ENCODE data around the gene RUSC1. TPM values are rescaled to one million over a fixed set of nuclear protein-coding genes. Genes with fewer than 3 reads are reported as not detected.

Gene RUSC1
- total RNA-seq, 4 donors from 2014 or later, result 7.4 to 11.5 (median 9.4) TPM

- ATAC-seq, result no peak
- Histone ChIP-seq H3K4me3 (no peak overlapping the region), H3K36me3 (no peaks in the 10 kb centered on the region), H3K9me3 (no peaks in the 10 kb centered on the region), H3K27me3 (peaks cover 17 to 25% (median 24%) of the 10 kb centered on the region in 3 donors), H3K27ac (no peak overlapping the region), H3K4me1 (no peaks in the 10 kb centered on the region)
- TF ChIP-seq POLR2A (IDR thresholded peaks at IDR 0.05) (no peak), CTCF (IDR thresholded peaks at IDR 0.05 in 4 of 5, conservative IDR thresholded peaks at IDR 0.05 in 1 of 5) (no peak)
- no peak for DNase-seq
- intact Hi-C loops (cut with DNase I; ENCODE audit: low total_unique reads), result no loop called here
- in situ Hi-C loops (cut with MboI; ENCODE audit: low sequenced_read_pairs in 4 of 4), result no loop called here
These were observed 24.8 kb upstream of the RUSC1 start for GRCh38 chr1:155295942-155296267.

- H3K27me3 ChIP-seq, result peaks cover 17 to 25% (median 24%) of the 10 kb centered on the region in 3 donors
- in situ Hi-C loops (cut with MboI; ENCODE audit: low sequenced_read_pairs in 4 of 4), result no loop called here
These were observed 24.0 kb upstream of the RUSC1 start for GRCh38 chr1:155296661-155297060.

DNA sequence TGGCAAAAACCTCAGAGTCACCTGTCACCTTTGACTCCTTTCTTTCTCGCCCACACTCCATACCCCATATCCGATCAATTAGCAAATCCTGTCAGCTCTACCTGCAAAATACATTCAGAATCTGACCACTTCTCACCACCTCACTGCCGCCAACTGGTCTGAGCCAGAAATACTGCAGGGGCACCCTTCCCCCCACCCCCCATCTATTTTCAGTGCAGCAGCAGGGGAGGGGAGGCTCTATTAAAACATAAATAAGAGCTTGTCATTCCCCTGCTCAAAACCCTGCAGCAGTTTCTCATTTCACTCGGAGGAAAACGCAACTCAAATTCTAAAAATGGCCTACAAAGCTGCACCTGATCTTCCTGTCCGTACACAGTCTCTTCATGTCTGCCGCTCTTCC is 23.3 kb upstream of the RUSC1 start:
- intact Hi-C loops (cut with DNase I; ENCODE audit: low total_unique reads) (no loop called here), in situ Hi-C loops (cut with MboI; ENCODE audit: low sequenced_read_pairs in 4 of 4) (no loop called here)
- ATAC-seq, result no peak
- no peaks in the 10 kb centered on the region for H3K4me1 ChIP-seq
- H3K27ac ChIP-seq, result no peak overlapping the region
- H3K4me3 ChIP-seq, result no peak overlapping the region
- H3K27me3 ChIP-seq, result peaks cover 17 to 25% (median 24%) of the 10 kb centered on the region in 3 donors
- DNase-seq, result no peak
- H3K36me3 ChIP-seq, result no peaks in the 10 kb centered on the region
- no peaks in the 10 kb centered on the region for H3K9me3 ChIP-seq
- TF ChIP-seq POLR2A (IDR thresholded peaks at IDR 0.05), result no peak
- no peak for TF ChIP-seq CTCF (IDR thresholded peaks at IDR 0.05 in 4 of 5, conservative IDR thresholded peaks at IDR 0.05 in 1 of 5)

More at GRCh38 chr1:155296661-155297060, 24.0 kb upstream of the RUSC1 start:
- H3K4me1 ChIP-seq, result no peaks in the 10 kb centered on the region
- intact Hi-C loops (cut with DNase I; ENCODE audit: low total_unique reads), result no loop called here
- ATAC-seq, result no peak
- DNase-seq, result no peak
- H3K4me3 ChIP-seq, result no peak overlapping the region
- H3K9me3 ChIP-seq, result no peaks in the 10 kb centered on the region
- TF ChIP-seq POLR2A (IDR thresholded peaks at IDR 0.05), result no peak
- TF ChIP-seq CTCF (IDR thresholded peaks at IDR 0.05 in 4 of 5, conservative IDR thresholded peaks at IDR 0.05 in 1 of 5), result no peak
- no peak overlapping the region for H3K27ac ChIP-seq
- no peaks in the 10 kb centered on the region for H3K36me3 ChIP-seq

- Histone ChIP-seq H3K27ac (no peak overlapping the region), H3K4me1 (no peaks in the 10 kb centered on the region), H3K36me3 (no peaks in the 10 kb centered on the region), H3K27me3 (peaks cover 4 to 17% (median 12%) of the 10 kb centered on the region in 3 donors), H3K9me3 (no peaks in the 10 kb centered on the region), H3K4me3 (no peak overlapping the region)
- intact Hi-C loops (cut with DNase I; ENCODE audit: low total_unique reads) (no loop called here), in situ Hi-C loops (cut with MboI; ENCODE audit: low sequenced_read_pairs in 4 of 4) (no loop called here)
- ATAC-seq, result no peak
- TF ChIP-seq POLR2A (IDR thresholded peaks at IDR 0.05) (no peak), CTCF (IDR thresholded peaks at IDR 0.05 in 4 of 5, conservative IDR thresholded peaks at IDR 0.05 in 1 of 5) (no peak)
- no peak for DNase-seq
These were observed 20.7 kb upstream of the RUSC1 start for GRCh38 chr1:155300024-155300423.

All from gastrocnemius medialis (tissue), 4 donors.